NCI-H2227 (cell line): ENCODE data around the gene ABCC4.

Experiments used
- DNase-seq: peaks from one replicate; lab custom pipeline; 2025; ENCODE audit not compliant: unreplicated experiment; lab: John Stamatoyannopoulos, UW

Gene ABCC4, protein sequence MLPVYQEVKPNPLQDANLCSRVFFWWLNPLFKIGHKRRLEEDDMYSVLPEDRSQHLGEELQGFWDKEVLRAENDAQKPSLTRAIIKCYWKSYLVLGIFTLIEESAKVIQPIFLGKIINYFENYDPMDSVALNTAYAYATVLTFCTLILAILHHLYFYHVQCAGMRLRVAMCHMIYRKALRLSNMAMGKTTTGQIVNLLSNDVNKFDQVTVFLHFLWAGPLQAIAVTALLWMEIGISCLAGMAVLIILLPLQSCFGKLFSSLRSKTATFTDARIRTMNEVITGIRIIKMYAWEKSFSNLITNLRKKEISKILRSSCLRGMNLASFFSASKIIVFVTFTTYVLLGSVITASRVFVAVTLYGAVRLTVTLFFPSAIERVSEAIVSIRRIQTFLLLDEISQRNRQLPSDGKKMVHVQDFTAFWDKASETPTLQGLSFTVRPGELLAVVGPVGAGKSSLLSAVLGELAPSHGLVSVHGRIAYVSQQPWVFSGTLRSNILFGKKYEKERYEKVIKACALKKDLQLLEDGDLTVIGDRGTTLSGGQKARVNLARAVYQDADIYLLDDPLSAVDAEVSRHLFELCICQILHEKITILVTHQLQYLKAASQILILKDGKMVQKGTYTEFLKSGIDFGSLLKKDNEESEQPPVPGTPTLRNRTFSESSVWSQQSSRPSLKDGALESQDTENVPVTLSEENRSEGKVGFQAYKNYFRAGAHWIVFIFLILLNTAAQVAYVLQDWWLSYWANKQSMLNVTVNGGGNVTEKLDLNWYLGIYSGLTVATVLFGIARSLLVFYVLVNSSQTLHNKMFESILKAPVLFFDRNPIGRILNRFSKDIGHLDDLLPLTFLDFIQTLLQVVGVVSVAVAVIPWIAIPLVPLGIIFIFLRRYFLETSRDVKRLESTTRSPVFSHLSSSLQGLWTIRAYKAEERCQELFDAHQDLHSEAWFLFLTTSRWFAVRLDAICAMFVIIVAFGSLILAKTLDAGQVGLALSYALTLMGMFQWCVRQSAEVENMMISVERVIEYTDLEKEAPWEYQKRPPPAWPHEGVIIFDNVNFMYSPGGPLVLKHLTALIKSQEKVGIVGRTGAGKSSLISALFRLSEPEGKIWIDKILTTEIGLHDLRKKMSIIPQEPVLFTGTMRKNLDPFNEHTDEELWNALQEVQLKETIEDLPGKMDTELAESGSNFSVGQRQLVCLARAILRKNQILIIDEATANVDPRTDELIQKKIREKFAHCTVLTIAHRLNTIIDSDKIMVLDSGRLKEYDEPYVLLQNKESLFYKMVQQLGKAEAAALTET (N-terminal part only)

DNA sequence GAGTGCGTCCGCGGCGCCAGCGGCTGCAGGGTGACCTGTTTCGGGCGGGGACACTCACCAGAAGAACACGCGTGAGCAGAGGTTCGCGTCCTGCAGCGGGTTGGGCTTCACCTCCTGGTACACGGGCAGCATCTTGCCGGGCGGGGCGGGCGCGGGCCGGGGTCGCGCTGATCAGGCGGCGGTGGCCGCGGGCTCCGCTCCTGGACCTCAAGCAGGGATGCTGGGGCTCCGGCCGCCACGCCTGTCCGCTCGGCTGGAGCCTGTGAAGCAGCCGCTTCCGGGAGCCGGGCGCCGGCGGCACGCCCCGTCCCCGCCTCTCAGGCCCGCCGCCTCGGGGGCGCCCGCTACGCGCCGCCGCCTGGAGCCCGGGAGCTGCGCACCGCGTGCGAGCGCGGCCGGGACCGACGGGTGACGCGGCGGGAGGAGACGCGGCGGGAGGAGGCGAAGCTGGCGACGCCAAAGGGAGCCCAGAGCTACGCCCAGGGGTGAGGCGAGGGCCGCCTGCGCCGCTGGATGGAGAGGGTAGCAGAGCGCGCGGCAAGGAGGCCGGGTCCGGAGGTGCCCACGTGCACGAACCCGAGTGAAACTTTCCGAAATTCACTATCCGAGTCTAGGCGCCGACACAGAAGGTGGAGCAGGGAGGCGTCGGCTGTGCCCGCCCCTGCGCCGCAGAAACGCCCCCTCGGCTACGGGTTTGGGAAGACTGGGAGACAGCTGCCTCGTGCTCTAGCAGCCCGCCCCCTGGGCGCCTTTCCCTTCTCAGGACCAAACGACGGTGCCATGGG is at the start of gene ABCC4:
Gene ABCC4, minus strand, starts transcription at position 269 of the 785 bp plus-strand sequence. Its CDS starts 137 bp downstream, at position 132.
- peak; percentile 85 for DNase-seq

DNA sequence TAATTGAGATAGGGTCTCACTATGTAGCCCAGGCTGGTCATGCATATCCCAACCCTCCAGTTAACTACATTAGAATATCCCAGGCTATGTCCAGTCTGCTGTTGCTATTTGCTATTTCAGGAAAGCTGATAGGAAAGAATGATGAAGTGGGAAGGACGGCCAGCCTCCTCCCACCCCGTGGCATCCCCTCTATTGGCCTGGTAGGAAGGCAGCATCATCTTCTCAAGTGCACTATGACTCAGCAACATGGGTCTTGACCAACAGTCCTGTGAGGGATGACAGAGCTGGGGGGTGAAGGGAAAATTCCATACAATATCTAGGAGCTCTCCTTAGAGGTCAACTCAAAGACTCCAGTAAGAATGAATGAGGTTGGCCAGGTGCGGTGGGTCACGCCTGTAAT is 48.0 kb upstream of the ABCC4 start:
- DNase-seq: no peak

GRCh38 chr13:95343944-95344343 is 42.7 kb upstream of the ABCC4 start:
- no peak for DNase-seq

- DNase-seq: no peak
Observed at GRCh38 chr13:95341441-95341840, 40.2 kb upstream of the ABCC4 start.

DNA sequence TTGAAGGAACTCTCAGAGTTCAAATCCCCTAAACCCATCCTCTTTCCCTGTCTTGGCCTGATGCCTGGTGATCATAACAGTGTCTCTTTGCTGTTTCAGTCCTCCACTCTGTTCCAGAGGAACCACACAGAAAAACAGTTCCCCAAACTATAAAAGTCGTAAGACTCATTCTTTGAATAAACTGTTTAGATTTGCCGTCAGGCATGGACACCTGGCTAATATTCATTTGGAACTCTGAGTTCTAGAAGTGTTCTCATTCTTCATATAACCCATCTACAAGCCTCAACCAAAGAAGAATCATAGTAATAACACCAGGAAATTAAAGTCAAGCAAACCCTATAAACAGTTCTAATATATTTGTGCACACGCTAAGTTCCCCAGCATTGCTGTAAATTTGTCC is 37.7 kb upstream of the ABCC4 start:
- DNase-seq: no peak

DNA sequence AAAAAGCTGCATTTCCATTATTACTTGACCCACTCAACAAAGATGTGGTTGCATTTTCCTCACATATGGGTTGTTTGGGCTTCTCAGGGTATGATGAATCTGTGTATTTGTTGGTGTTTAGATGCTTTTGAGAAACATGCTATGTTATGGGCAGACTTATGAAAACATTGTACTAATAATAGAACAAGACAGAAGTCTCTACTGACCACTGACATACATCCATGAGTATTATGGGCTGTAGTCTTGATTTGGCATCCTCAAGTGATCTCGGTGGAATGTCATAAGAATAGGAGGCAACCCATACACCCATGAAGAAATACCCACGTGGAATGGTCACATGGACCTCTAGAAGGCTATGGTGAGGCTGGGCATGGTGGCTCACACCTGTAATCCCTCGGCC is 36.3 kb upstream of the ABCC4 start:
- DNase-seq: no peak

DNA sequence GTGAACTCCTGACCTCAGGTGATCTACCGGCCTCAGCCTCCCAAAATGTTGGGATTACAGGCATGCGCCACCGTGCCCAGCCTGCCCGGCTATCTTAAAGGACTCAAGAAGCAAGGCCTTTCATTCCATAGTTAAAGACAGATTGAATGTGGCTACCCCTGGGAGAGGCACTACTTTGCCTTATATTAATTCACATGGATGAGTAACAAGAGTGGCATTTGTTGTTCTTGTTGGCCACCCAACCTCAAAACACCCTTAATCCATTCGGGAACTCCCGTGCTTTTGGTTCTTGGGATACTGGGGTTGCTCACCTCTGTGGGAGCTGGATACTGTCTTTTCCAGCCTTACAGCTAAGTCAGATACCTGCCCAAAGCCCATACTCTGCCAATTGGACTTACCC is 34.4 kb upstream of the ABCC4 start:
- DNase-seq: no peak

- DNase-seq: no peak
Observed at GRCh38 chr13:95328386-95328785, 27.1 kb upstream of the ABCC4 start.

- DNase-seq: no peak
Observed at GRCh38 chr13:95327190-95327589, 25.9 kb upstream of the ABCC4 start.

DNA sequence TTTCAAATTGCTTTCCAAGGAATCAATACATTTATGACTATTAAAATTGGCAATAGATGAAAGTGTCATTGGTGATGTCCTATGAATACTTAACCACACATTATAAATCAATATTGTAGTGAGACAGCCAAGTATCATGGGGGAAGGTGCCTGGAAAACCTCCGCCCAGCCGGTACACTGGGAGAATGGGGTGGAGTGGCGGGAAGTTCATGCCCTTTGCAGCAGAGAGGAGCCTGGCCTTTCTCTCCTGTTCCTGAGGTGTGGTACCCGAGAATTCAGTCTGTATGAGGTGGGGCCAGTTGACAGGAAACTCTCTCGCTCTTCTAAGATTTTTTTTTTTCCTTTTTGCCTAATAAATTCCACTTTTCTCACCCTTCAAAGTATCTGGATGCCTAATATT is 25.4 kb upstream of the ABCC4 start:
- no peak for DNase-seq

- no peak for DNase-seq
Observed at GRCh38 chr13:95325485-95325884, 24.2 kb upstream of the ABCC4 start.

DNA sequence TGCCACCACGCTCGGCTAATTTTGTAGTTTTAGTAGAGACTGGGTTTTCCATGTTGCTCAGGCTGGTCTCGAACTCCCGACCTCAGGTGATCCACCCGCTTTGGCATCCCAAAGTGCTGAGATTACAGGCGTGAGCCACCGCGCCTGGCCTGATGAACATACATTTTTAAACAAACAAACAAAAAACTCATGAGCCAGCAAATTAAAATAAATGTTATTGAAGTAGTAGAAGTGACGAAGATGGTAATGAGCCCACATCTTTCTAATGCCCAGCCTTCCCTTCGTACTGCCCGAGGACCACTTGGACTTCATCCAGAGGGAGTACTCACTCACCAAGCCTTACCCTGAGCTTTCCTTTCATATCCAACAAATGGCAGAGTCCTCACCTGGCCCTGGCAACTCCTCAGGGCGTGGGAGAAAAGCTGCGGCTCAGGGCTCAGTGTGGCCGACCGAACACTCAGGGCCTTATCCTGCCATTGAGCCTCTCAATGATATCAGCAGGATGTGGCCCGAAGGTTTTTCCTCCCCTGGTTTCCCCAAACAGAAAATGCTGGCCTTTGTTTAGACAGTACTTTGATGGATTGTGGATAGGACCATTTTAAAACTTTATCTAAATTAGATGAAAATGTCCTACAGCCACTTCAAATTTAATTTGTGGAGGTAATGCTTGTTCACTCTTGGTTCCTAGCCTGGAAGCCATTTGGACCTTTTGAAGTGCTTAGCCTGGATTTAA is 22.8 kb upstream of the ABCC4 start:
- DNase-seq: no peak

DNA sequence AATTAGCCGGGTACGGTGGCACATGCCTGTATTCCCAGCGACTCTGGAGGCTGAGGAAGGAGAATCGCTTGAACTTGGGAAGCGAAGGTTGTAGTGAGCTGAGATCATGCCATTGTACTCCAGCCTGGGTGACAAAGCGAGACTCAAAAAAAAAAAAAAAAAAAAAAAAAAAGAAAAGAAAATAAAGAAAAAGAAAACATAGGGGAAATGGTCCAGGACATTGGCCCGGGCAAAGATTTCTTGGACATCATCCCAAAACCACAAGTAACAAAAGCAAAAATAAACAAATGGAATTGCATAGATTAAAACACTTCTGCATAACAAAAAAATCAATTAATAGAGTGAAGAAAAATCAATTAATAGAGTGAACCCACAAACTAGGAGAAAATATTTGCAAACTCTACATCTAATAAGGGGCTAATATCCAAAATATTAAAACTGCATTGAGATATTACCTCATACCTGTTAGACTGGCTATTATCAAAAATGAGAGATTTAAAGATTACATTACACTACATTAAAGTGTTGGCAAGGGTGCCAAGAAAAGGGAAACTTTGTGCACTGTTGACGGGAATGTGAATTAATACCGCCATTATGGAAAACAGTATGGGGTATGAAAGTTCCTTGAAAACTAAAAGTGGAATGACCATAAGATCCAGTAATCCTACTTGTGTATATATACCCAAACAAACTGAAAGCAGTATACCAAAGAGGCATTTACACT is 18.5 kb upstream of the ABCC4 start:
- no peak for DNase-seq

GRCh38 chr13:95317039-95317989 is 16.1 kb upstream of the ABCC4 start:
- DNase-seq: no peak

GRCh38 chr13:95315752-95316151 is 14.5 kb upstream of the ABCC4 start:
- DNase-seq: no peak

- DNase-seq: no peak
Observed at GRCh38 chr13:95307507-95307906, 6.3 kb upstream of the ABCC4 start.

DNA sequence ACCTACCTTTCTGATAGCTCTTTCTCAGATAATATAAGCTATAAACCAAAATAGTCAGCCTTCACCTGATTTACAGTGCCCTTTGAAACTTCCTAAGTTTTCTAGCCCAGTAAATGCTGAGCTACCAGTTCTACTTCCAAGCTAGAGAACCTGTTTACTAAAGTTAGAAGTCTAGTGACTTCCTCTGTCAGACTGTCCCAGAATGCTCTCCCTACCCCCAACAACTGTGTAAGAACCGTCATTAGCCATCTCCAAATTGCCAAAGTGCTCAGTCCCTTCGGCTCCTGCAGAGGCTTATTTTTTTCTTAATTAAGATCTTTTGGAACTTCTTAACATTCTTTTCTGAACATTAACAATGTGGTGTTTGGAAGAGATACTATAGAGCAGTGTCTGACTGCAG is 3.2 kb upstream of the ABCC4 start:
- DNase-seq: no peak

GRCh38 chr13:95301968-95302393 is 730 bp upstream of the ABCC4 start:
- peak; percentile 75 for DNase-seq
